K562 (cell line): ENCODE data around the gene SLC16A14. TPM values are rescaled to one million over a fixed set of nuclear protein-coding genes. Genes with fewer than 3 reads are reported as not detected.

Source experiments
- ARID4B ChIP-seq: sonication (generic); formaldehyde crosslinking; IDR thresholded peaks from 2 replicates; pipeline ENCODE4 v1.8.0; 2022; ENCODE audit warnings: mild to moderate bottlenecking, missing genetic modification reagents
- ATF6 ChIP-seq: sonication (generic); formaldehyde crosslinking; IDR thresholded peaks from 2 replicates; pipeline ENCODE4 v1.4.0; 2020; ENCODE audit warnings: mild to moderate bottlenecking, missing genetic modification reagents
- COPS2 ChIP-seq: fragments of 450-650 bp; conservative IDR thresholded peaks from 2 replicates; pipeline ENCODE4 v1.6.1; 2016; ENCODE audit warnings: mild to moderate bottlenecking, moderate library complexity
- FIP1L1 ChIP-seq: fragments of 200-400 bp; formaldehyde crosslinking; IDR thresholded peaks from 2 replicates; pipeline ENCODE4 v1.6.1; 2018; ENCODE audit warnings: mild to moderate bottlenecking, low read depth, low read length; ENCODE audit not compliant: poor library complexity, severe bottlenecking
- PHF20 ChIP-seq: fragments of 450-650 bp; IDR thresholded peaks from 2 replicates; pipeline ENCODE4 v1.6.1; 2018; ENCODE audit not compliant: partially characterized antibody
- REST ChIP-seq, 2 experiments: fragments of 450-650 bp; formaldehyde crosslinking in 1 of 2; IDR thresholded peaks; 2 replicates each; pipeline versions ENCODE4 v1.4.0 to v1.6.1; 2014 to 2020; ENCODE audit warnings: mild to moderate bottlenecking in 2 of 2, borderline replicate concordance in 1 of 2, low read depth in 1 of 2
- RUNX1 ChIP-seq: sonication (generic); IDR thresholded peaks from 2 replicates; pipeline ENCODE4 v1.6.1; 2016; ENCODE audit warnings: antibody characterized with exemption, low read depth
- TCFL5 ChIP-seq: fragments of 250-450 bp; sonication (Bioruptor Pico); conservative IDR thresholded peaks from 2 replicates; pipeline ENCODE4 v1.6.1; 2021; ENCODE audit warnings: mild to moderate bottlenecking, moderate library complexity, matching md5 sums
- ZFP30 ChIP-seq: fragments of 250-450 bp; sonication (Bioruptor Pico); IDR thresholded peaks from 2 replicates; pipeline ENCODE4 v1.8.0; 2022; ENCODE audit warnings: moderate library complexity, mild to moderate bottlenecking, inconsistent platforms, borderline replicate concordance
- ZNF121 ChIP-seq: sonication (generic); formaldehyde crosslinking; conservative IDR thresholded peaks from 2 replicates; pipeline ENCODE4 v1.8.0; 2022; ENCODE audit warnings: missing genetic modification reagents
- ZNF263 ChIP-seq: sonication (generic); formaldehyde crosslinking; IDR thresholded peaks from 2 replicates; pipeline ENCODE4 v1.8.0; 2022; ENCODE audit warnings: mild to moderate bottlenecking, missing genetic modification reagents, borderline replicate concordance
- polyA plus RNA-seq, 8 experiments: library from polyadenylated mRNA; depleted of rRNA in 4 of 8; stranded (reverse) in 5 of 8; unstranded in 3 of 8; fragments of >200 nt; fragmentation: Nextera tagmentation in 2 of 8; fragmentation: Illumina TruSeq in 1 of 8; extraction: Ambion mirVana in 2 of 8; extraction: Trizol in 1 of 8; gene quantifications; 2 replicates each; pipeline versions ENCODE4 v1.2.1 to v1.2.3, GENCODE V29; 2011 to 2014; ENCODE audit warnings: inconsistent platforms in 1 of 8, missing spikeins in 1 of 8
- total RNA-seq, 7 experiments: library from RNA; depleted of rRNA in 6 of 7; stranded (reverse); fragments of >200 nt in 6 of 7; fragmentation: Illumina TruSeq in 2 of 7; extraction: Trizol in 2 of 7; gene quantifications; 2 replicates each; pipeline versions ENCODE4 v1.2.1 to v1.2.3, GENCODE V29; 2011 to 2021; ENCODE audit warnings: low replicate concordance in 1 of 7

The SLC16A14 gene
- total and polyA plus RNA-seq, 9 of the 15 experiments (the other 6 are each of a cell fraction or from before 2014, with no cell fraction given), result not detected

GRCh38 chr2:230000118-230000841 lies 68.4 kb downstream of the SLC16A14 start (continued):
- no peak for TF ChIP-seq FIP1L1
- TF ChIP-seq ATF6 (CRISPR knock-in tag), result no peak
- no peak for TF ChIP-seq TCFL5
- TF ChIP-seq RUNX1, result no peak
- TF ChIP-seq ZFP30, result no peak
- no peak for TF ChIP-seq REST (IDR thresholded peaks at IDR 0.05; ENCODE audit: borderline replicate concordance)
- TF ChIP-seq REST (CRISPR knock-in tag; IDR thresholded peaks at IDR 0.05; ENCODE audit: low read depth), result no peak
- TF ChIP-seq COPS2, result no peak
- no peak for TF ChIP-seq ZNF263 (CRISPR knock-in tag)
- no peak for TF ChIP-seq PHF20
- no peak for TF ChIP-seq ARID4B (CRISPR knock-in tag)
- TF ChIP-seq ZNF121, result no peak
